NCI-H2227 (cell line): Measurements from ENCODE around the gene OR8B3.

Experiments
- DNase-seq: peaks from one replicate; lab custom pipeline; 2025; ENCODE audit not compliant: unreplicated experiment; lab: John Stamatoyannopoulos, UW

The OR8B3 gene

GRCh38 chr11:124376280-124376679, 22.5 kb downstream of the OR8B3 start:
- no peak for DNase-seq

DNA sequence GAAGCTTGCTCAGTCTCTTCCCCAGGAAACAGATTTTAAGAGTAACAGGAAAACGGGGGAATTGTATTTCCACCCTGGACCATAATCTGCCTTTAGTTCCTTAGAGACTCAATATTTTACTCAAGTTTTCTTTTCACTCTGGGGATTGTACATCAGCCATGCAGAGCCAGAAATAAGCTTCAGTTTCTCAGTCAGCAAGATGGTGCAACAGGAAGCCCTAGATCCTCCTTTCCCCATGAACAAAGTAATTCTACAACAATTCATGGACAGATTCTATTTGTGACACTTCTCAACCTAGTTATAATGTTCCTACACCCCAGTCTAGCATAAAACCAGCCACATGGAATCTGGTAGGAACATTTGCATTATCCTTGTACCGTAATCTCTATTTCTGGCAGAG, 39.3 kb downstream of the OR8B3 start:
- DNase-seq: no peak

DNA sequence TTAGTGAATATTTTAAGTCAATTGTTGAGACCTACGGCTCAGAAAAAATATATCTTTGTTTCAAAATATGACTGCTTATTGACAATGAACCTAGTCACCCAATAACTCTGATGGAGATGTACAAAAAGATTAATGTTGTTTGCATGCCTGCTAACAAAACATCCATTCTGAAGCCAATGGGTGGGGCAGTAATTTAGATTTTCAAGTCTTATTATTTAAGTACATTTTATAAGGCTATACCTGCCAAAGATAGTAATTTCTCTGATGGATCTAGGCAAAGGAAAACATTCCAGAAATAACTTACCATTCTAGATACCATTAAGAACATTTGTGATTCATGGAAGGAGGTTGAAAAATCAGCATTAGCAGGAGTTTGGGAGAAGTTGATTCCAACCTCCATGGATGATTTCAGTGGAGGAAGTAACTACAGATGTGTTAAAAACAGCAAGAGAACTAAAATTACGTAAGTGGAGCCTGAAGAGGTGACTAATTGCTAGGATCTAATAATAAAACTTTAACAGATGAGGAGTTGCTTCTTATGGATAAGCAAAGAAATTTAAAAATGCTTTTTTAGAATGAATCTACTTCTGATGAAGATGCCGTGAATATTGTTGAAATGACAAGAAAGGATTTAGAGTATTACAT, 52.4 kb downstream of the OR8B3 start:
- no peak for DNase-seq
